Sigmoid colon (tissue), 4 donors: Measurements from ENCODE around the gene ASF1B.

ENCODE experiments used
- EP300 ChIP-seq, 4 donors: sonication (generic); formaldehyde crosslinking; IDR thresholded peaks; one replicate each; pipeline ENCODE4 v1.6.1; 2017; ENCODE audit warnings: antibody characterized with exemption in 4 of 4
- POLR2A ChIP-seq, 2 donors: fragments of 450-650 bp; IDR thresholded peaks; one replicate each; pipeline ENCODE4 v1.6.1; 2016; ENCODE audit warnings: antibody characterized with exemption in 2 of 2, mild to moderate bottlenecking in 2 of 2, moderate library complexity in 2 of 2
- POLR2AphosphoS5 ChIP-seq, 4 donors: sonication (generic); formaldehyde crosslinking; IDR thresholded peaks; one replicate each; pipeline ENCODE4 v1.6.1; 2017; ENCODE audit warnings: antibody characterized with exemption in 4 of 4
- TF ChIP-seq, protein P1 (sequence below), 4 experiments: fragments of 450-650 bp in 3 of 4; fragments of 200-600 bp in 1 of 4; IDR thresholded peaks; one replicate each; pipeline ENCODE4 v1.5.1; 2016 to 2019; ENCODE audit warnings: antibody characterized with exemption in 4 of 4, mild to moderate bottlenecking in 3 of 4, moderate library complexity in 2 of 4

GRCh38 chr19:14168259-14168972, 32.0 kb upstream of the ASF1B start:
- TF ChIP-seq, protein P1, sequence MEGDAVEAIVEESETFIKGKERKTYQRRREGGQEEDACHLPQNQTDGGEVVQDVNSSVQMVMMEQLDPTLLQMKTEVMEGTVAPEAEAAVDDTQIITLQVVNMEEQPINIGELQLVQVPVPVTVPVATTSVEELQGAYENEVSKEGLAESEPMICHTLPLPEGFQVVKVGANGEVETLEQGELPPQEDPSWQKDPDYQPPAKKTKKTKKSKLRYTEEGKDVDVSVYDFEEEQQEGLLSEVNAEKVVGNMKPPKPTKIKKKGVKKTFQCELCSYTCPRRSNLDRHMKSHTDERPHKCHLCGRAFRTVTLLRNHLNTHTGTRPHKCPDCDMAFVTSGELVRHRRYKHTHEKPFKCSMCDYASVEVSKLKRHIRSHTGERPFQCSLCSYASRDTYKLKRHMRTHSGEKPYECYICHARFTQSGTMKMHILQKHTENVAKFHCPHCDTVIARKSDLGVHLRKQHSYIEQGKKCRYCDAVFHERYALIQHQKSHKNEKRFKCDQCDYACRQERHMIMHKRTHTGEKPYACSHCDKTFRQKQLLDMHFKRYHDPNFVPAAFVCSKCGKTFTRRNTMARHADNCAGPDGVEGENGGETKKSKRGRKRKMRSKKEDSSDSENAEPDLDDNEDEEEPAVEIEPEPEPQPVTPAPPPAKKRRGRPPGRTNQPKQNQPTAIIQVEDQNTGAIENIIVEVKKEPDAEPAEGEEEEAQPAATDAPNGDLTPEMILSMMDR (IDR thresholded peaks at IDR 0.05), result no peak
- TF ChIP-seq EP300 (IDR thresholded peaks at IDR 0.05), result no peak
- no peak for TF ChIP-seq POLR2A (IDR thresholded peaks at IDR 0.05)
- TF ChIP-seq POLR2AphosphoS5 (IDR thresholded peaks at IDR 0.05), result no peak
